H9 (cell line): ENCODE results near the gene ZKSCAN3. TPM values are rescaled to one million over a fixed set of nuclear protein-coding genes. Genes with fewer than 3 reads are reported as not detected.
A peak's percentile ranks its signal among the peaks of the same experiment; 100 is the strongest.

Experiments used
- DNase-seq: peaks from one replicate; pipeline ENCODE4 v3.0.0-alpha.2; 2017
- H2AFZ ChIP-seq: one replicate; pipeline ENCODE4 v1.6.1; 2013; ENCODE audit warnings: mild to moderate bottlenecking, low read length, control low read depth, moderate library complexity
- H2AK5ac ChIP-seq: 2 replicates; pipeline ENCODE4 v1.6.1; 2013; ENCODE audit warnings: low read length, control low read depth, mixed read lengths; ENCODE audit not compliant: insufficient read length
- H2BK120ac ChIP-seq: one replicate; pipeline ENCODE4 v1.6.1; 2013; ENCODE audit warnings: low read depth, mild to moderate bottlenecking, low read length, control low read depth, inconsistent platforms; ENCODE audit not compliant: poor library complexity, severe bottlenecking
- H2BK12ac ChIP-seq: 2 replicates; pipeline ENCODE4 v1.6.1; 2013; ENCODE audit warnings: low read length, control low read depth, mixed read lengths, low read depth; ENCODE audit not compliant: insufficient read length
- H2BK15ac ChIP-seq: 2 replicates; pipeline ENCODE4 v1.6.1; 2013; ENCODE audit warnings: low read depth, low read length, control low read depth
- H2BK20ac ChIP-seq: one replicate; pipeline ENCODE4 v1.6.1; 2013; ENCODE audit warnings: low read depth, mild to moderate bottlenecking, low read length, control low read depth, inconsistent platforms; ENCODE audit not compliant: poor library complexity, severe bottlenecking
- H2BK5ac ChIP-seq: 2 replicates; pipeline ENCODE4 v1.6.1; 2013; ENCODE audit warnings: low read length, control low read depth, mixed read lengths; ENCODE audit not compliant: insufficient read length
- H3K14ac ChIP-seq: 2 replicates; pipeline ENCODE4 v1.6.1; 2013; ENCODE audit warnings: low read length, control low read depth; ENCODE audit not compliant: insufficient read depth
- H3K18ac ChIP-seq: 2 replicates; pipeline ENCODE4 v1.6.1; 2013; ENCODE audit warnings: low read depth, mild to moderate bottlenecking, mixed read lengths, low read length, control low read depth; ENCODE audit not compliant: insufficient read length
- H3K23ac ChIP-seq: 2 replicates; pipeline ENCODE4 v1.6.1; 2013; ENCODE audit warnings: low read length, control low read depth, mixed read lengths, low read depth; ENCODE audit not compliant: insufficient read length
- H3K23me2 ChIP-seq: 2 replicates; pipeline ENCODE4 v1.6.1; 2013; ENCODE audit warnings: low read depth, mild to moderate bottlenecking, mixed read lengths, low read length, control low read depth; ENCODE audit not compliant: insufficient read length, poor library complexity, severe bottlenecking
- H3K27ac ChIP-seq: 2 replicates; pipeline ENCODE4 v1.5.1; 2013; ENCODE audit warnings: low read length, control low read depth, mixed read lengths, low read depth; ENCODE audit not compliant: insufficient read length
- H3K27me3 ChIP-seq: 2 replicates; pipeline ENCODE4 v1.6.1; 2013; ENCODE audit warnings: low read length, control low read depth, inconsistent platforms; ENCODE audit not compliant: insufficient read depth
- H3K4ac ChIP-seq: 2 replicates; pipeline ENCODE4 v1.6.1; 2013; ENCODE audit warnings: low read depth, mild to moderate bottlenecking, control low read depth, inconsistent platforms, low read length, moderate library complexity
- H3K4me1 ChIP-seq: 2 replicates; pipeline ENCODE4 v1.6.1; 2013; ENCODE audit warnings: low read length, control low read depth, inconsistent platforms; ENCODE audit not compliant: insufficient read depth
- H3K4me2 ChIP-seq: 2 replicates; pipeline ENCODE4 v1.6.1; 2013; ENCODE audit warnings: low read length, control low read depth, mixed read lengths; ENCODE audit not compliant: insufficient read length, insufficient read depth
- H3K56ac ChIP-seq: 2 replicates; pipeline ENCODE4 v1.6.1; 2013; ENCODE audit warnings: low read depth, mild to moderate bottlenecking, mixed read lengths, low read length, control low read depth; ENCODE audit not compliant: insufficient read length
- H3K79me1 ChIP-seq: 2 replicates; pipeline ENCODE4 v1.6.1; 2013; ENCODE audit warnings: low read depth, mild to moderate bottlenecking, moderate library complexity, low read length, control low read depth, inconsistent platforms; ENCODE audit not compliant: insufficient read depth, poor library complexity, severe bottlenecking
- H3K79me2 ChIP-seq: 2 replicates; pipeline ENCODE4 v1.6.1; 2013; ENCODE audit warnings: low read length, control low read depth, inconsistent platforms; ENCODE audit not compliant: insufficient read depth
- H3K9ac ChIP-seq: 2 replicates; pipeline ENCODE4 v1.6.1; 2013; ENCODE audit warnings: low read length, control low read depth, mixed read lengths; ENCODE audit not compliant: insufficient read length; ENCODE audit errors: extremely low read depth
- H3K9me3 ChIP-seq: one replicate; pipeline ENCODE4 v1.6.1; 2013; ENCODE audit warnings: low read depth, low read length, inconsistent platforms; ENCODE audit not compliant: control insufficient read depth
- H3T11ph ChIP-seq: one replicate; pipeline ENCODE4 v1.6.1; 2013; ENCODE audit warnings: mild to moderate bottlenecking, low read length, control low read depth, inconsistent platforms
- H4K20me1 ChIP-seq: one replicate; pipeline ENCODE4 v1.6.1; 2013; ENCODE audit not compliant: control insufficient read depth, insufficient read length, insufficient read depth
- H4K5ac ChIP-seq: 2 replicates; pipeline ENCODE4 v1.6.1; 2013; ENCODE audit warnings: low read depth, mild to moderate bottlenecking, mixed read lengths, low read length, control low read depth; ENCODE audit not compliant: insufficient read length
- H4K8ac ChIP-seq: replicated peaks from 2 replicates; pipeline ENCODE4 v1.6.1; 2013; ENCODE audit warnings: low read length, control low read depth, mixed read lengths, low read depth; ENCODE audit not compliant: insufficient read length
- H4K91ac ChIP-seq: 2 replicates; pipeline ENCODE4 v1.6.1; 2013; ENCODE audit warnings: low read depth, mild to moderate bottlenecking, moderate library complexity, mixed read lengths, low read length, control low read depth; ENCODE audit not compliant: insufficient read length
- H3K27ac Mint-ChIP-seq, 3 experiments: 2 replicates in 2 of 3; 3 replicates in 1 of 3; pipeline ENCODE4 v1.8.0; 2020 to 2021; ENCODE audit warnings: mixed read lengths in 3 of 3, mild to moderate bottlenecking in 1 of 3, moderate library complexity in 1 of 3
- H3K27me3 Mint-ChIP-seq: 2 replicates; pipeline ENCODE4 v1.8.0; 2021; ENCODE audit warnings: low read depth, mild to moderate bottlenecking, moderate library complexity, mixed read lengths
- H3K36me3 Mint-ChIP-seq, 3 experiments: 2 replicates in 2 of 3; 3 replicates in 1 of 3; pipeline ENCODE4 v1.8.0; 2020 to 2021; ENCODE audit warnings: low read depth in 3 of 3, mixed read lengths in 3 of 3; ENCODE audit not compliant: insufficient read depth in 1 of 3
- H3K4me1 Mint-ChIP-seq, 2 experiments: 2 replicates each; pipeline ENCODE4 v1.8.0; 2020; ENCODE audit warnings: mixed read lengths in 2 of 2
- H3K4me3 Mint-ChIP-seq, 2 experiments: 2 replicates in 1 of 2; 3 replicates in 1 of 2; pipeline ENCODE4 v1.8.0; 2020 to 2021; ENCODE audit warnings: mild to moderate bottlenecking in 2 of 2, mixed read lengths in 2 of 2, moderate library complexity in 1 of 2
- H3K9me3 Mint-ChIP-seq, 2 experiments: 2 replicates in 1 of 2; 3 replicates in 1 of 2; pipeline ENCODE4 v1.8.0; 2020; ENCODE audit warnings: mild to moderate bottlenecking in 2 of 2, mixed read lengths in 2 of 2, moderate library complexity in 1 of 2
- WGBS: extraction: QIAGEN DNeasy Blood & Tissue Kit; methylation state at CpG from one replicate; pipeline ENCODE4 v1.1.7; 2013; ENCODE audit warnings: missing lambda C conversion rate, low lambda C conversion rate, mixed read lengths; ENCODE audit not compliant: insufficient read length; ENCODE audit errors: extremely low coverage; 5-methylcytosine and 5-hydroxymethylcytosine counted together
- total RNA-seq: library from RNA; stranded (reverse); gene quantifications from 2 replicates; pipeline ENCODE4 v1.2.1, GENCODE V29; 2021
- TF ChIP-seq, protein P1 (sequence below): fragments of 200-600 bp; sonication (generic); conservative IDR thresholded peaks from 3 replicates; pipeline ENCODE4 v1.8.0; 2021; ENCODE audit warnings: antibody characterized with exemption, mild to moderate bottlenecking

The ZKSCAN3 gene
- total RNA-seq, 1 experiment from 2014 or later = 8.7 TPM

DNA sequence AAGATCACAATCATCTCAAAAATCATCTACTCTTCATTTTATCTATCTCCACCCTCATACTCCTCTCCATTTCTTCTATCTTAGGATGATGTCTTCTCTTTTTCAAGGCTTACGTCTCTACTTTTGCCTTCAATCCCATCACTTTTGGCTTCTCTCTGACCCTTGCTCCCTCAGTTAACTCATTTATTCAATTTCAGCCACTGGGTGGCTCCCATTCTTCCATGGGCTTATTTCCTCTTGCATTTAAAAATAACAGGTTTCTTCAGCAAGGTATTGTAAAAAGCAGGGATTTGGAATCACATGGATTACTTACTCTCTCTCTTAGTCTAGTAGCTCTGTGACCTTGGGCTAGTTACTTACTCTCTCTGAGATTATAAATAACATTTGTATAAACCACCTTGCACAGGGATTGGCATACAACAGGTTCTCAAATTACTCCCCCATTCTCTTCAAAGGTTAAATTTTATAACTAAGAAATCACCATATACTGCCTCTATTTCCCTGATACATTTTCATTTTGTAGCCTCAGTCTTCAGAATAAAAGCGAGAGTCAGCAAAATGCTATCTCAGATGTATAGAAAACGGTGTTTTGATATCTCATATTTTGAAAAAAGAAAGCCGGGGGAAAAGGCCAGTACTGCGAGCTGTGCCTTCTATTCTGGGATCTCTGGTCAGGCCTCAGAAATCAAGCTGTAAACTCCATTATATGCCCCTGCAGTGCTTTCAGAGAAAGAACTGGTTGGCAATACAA is 44.3 kb downstream of the ZKSCAN3 start:
- no peak overlapping the region for H2BK12ac ChIP-seq
- H4K20me1 ChIP-seq = no peaks in the 10 kb centered on the region
- H2AK5ac ChIP-seq = no peak overlapping the region
- Mint-ChIP-seq H3K27ac (0 out of 7 replicates have a peak overlapping the region, but pooled peaks of 1 of the 3 experiments have one; percentile 3), H3K9me3 (no peaks in the 10 kb centered on the region), H3K4me3 (no peak overlapping the region; a peak in 1 of 5 replicates), H3K36me3 (peaks cover 53 to 78% (median 74%) of the 10 kb centered on the region in 3 experiments; a peak in 6 of 7 replicates), H3K27me3 (no peaks in the 10 kb centered on the region), H3K4me1 (peaks cover 25 to 28% of the 10 kb centered on the region in 2 experiments)
- no peak overlapping the region for H4K5ac ChIP-seq
- WGBS = 100% methylated on average over 1 of the region's 5 CpGs
- no peak overlapping the region for H2BK5ac ChIP-seq
- H3K56ac ChIP-seq = no peak overlapping the region
- no peak overlapping the region for H3K4me2 ChIP-seq
- H3K27me3 ChIP-seq = no peaks in the 10 kb centered on the region; the same call in 1 of the 2 replicates
- peaks cover 5% of the 10 kb centered on the region; the same call in 1 of the 2 replicates for H3K4me1 ChIP-seq
- no peak overlapping the region for H4K8ac ChIP-seq
- H3K79me1 ChIP-seq = peaks cover 6% of the 10 kb centered on the region
- TF ChIP-seq, protein P1, sequence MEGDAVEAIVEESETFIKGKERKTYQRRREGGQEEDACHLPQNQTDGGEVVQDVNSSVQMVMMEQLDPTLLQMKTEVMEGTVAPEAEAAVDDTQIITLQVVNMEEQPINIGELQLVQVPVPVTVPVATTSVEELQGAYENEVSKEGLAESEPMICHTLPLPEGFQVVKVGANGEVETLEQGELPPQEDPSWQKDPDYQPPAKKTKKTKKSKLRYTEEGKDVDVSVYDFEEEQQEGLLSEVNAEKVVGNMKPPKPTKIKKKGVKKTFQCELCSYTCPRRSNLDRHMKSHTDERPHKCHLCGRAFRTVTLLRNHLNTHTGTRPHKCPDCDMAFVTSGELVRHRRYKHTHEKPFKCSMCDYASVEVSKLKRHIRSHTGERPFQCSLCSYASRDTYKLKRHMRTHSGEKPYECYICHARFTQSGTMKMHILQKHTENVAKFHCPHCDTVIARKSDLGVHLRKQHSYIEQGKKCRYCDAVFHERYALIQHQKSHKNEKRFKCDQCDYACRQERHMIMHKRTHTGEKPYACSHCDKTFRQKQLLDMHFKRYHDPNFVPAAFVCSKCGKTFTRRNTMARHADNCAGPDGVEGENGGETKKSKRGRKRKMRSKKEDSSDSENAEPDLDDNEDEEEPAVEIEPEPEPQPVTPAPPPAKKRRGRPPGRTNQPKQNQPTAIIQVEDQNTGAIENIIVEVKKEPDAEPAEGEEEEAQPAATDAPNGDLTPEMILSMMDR = peak; percentile 52; the same call in 2 of the 3 replicates
- H3K14ac ChIP-seq = no peak overlapping the region
- no peak overlapping the region for H3K18ac ChIP-seq
- no peak overlapping the region for H2BK15ac ChIP-seq
- no peak overlapping the region for H2BK120ac ChIP-seq
- no peaks in the 10 kb centered on the region for H3K23me2 ChIP-seq
- H2BK20ac ChIP-seq = no peak overlapping the region
- H3K4ac ChIP-seq = no peak overlapping the region
- DNase-seq = no peak
- no peak overlapping the region for H3T11ph ChIP-seq
- H4K91ac ChIP-seq = no peak overlapping the region
- H3K9me3 ChIP-seq = no peaks in the 10 kb centered on the region
- no peak overlapping the region for H2AFZ ChIP-seq
- H3K9ac ChIP-seq = no peak overlapping the region
- H3K23ac ChIP-seq = no peak overlapping the region
- H3K27ac ChIP-seq = no peak overlapping the region
- peaks cover 4% of the 10 kb centered on the region; the same call in 1 of the 2 replicates for H3K79me2 ChIP-seq
